H9 (cell line): ENCODE data around the gene ASTN2. TPM values are rescaled to one million over a fixed set of nuclear protein-coding genes. Genes with fewer than 3 reads are reported as not detected.
A peak's percentile ranks its signal among the peaks of the same experiment; 100 is the strongest.

ENCODE experiments used
- DNase-seq: peaks from one replicate; pipeline ENCODE4 v3.0.0-alpha.2; 2017
- H2AFZ ChIP-seq: one replicate; pipeline ENCODE4 v1.6.1; 2013; ENCODE audit warnings: mild to moderate bottlenecking, low read length, control low read depth, moderate library complexity
- H2AK5ac ChIP-seq: 2 replicates; pipeline ENCODE4 v1.6.1; 2013; ENCODE audit warnings: low read length, control low read depth, mixed read lengths; ENCODE audit not compliant: insufficient read length
- H2BK120ac ChIP-seq: one replicate; pipeline ENCODE4 v1.6.1; 2013; ENCODE audit warnings: low read depth, mild to moderate bottlenecking, low read length, control low read depth, inconsistent platforms; ENCODE audit not compliant: poor library complexity, severe bottlenecking
- H2BK12ac ChIP-seq: 2 replicates; pipeline ENCODE4 v1.6.1; 2013; ENCODE audit warnings: low read length, control low read depth, mixed read lengths, low read depth; ENCODE audit not compliant: insufficient read length
- H2BK15ac ChIP-seq: 2 replicates; pipeline ENCODE4 v1.6.1; 2013; ENCODE audit warnings: low read depth, low read length, control low read depth
- H2BK20ac ChIP-seq: one replicate; pipeline ENCODE4 v1.6.1; 2013; ENCODE audit warnings: low read depth, mild to moderate bottlenecking, low read length, control low read depth, inconsistent platforms; ENCODE audit not compliant: poor library complexity, severe bottlenecking
- H2BK5ac ChIP-seq: 2 replicates; pipeline ENCODE4 v1.6.1; 2013; ENCODE audit warnings: low read length, control low read depth, mixed read lengths; ENCODE audit not compliant: insufficient read length
- H3K14ac ChIP-seq: 2 replicates; pipeline ENCODE4 v1.6.1; 2013; ENCODE audit warnings: low read length, control low read depth; ENCODE audit not compliant: insufficient read depth
- H3K18ac ChIP-seq: 2 replicates; pipeline ENCODE4 v1.6.1; 2013; ENCODE audit warnings: low read depth, mild to moderate bottlenecking, mixed read lengths, low read length, control low read depth; ENCODE audit not compliant: insufficient read length
- H3K23ac ChIP-seq: 2 replicates; pipeline ENCODE4 v1.6.1; 2013; ENCODE audit warnings: low read length, control low read depth, mixed read lengths, low read depth; ENCODE audit not compliant: insufficient read length
- H3K23me2 ChIP-seq: 2 replicates; pipeline ENCODE4 v1.6.1; 2013; ENCODE audit warnings: low read depth, mild to moderate bottlenecking, mixed read lengths, low read length, control low read depth; ENCODE audit not compliant: insufficient read length, poor library complexity, severe bottlenecking
- H3K27ac ChIP-seq: 2 replicates; pipeline ENCODE4 v1.5.1; 2013; ENCODE audit warnings: low read length, control low read depth, mixed read lengths, low read depth; ENCODE audit not compliant: insufficient read length
- H3K27me3 ChIP-seq: 2 replicates; pipeline ENCODE4 v1.6.1; 2013; ENCODE audit warnings: low read length, control low read depth, inconsistent platforms; ENCODE audit not compliant: insufficient read depth
- H3K4ac ChIP-seq: 2 replicates; pipeline ENCODE4 v1.6.1; 2013; ENCODE audit warnings: low read depth, mild to moderate bottlenecking, control low read depth, inconsistent platforms, low read length, moderate library complexity
- H3K4me1 ChIP-seq: 2 replicates; pipeline ENCODE4 v1.6.1; 2013; ENCODE audit warnings: low read length, control low read depth, inconsistent platforms; ENCODE audit not compliant: insufficient read depth
- H3K4me2 ChIP-seq: 2 replicates; pipeline ENCODE4 v1.6.1; 2013; ENCODE audit warnings: low read length, control low read depth, mixed read lengths; ENCODE audit not compliant: insufficient read length, insufficient read depth
- H3K56ac ChIP-seq: 2 replicates; pipeline ENCODE4 v1.6.1; 2013; ENCODE audit warnings: low read depth, mild to moderate bottlenecking, mixed read lengths, low read length, control low read depth; ENCODE audit not compliant: insufficient read length
- H3K79me1 ChIP-seq: 2 replicates; pipeline ENCODE4 v1.6.1; 2013; ENCODE audit warnings: low read depth, mild to moderate bottlenecking, moderate library complexity, low read length, control low read depth, inconsistent platforms; ENCODE audit not compliant: insufficient read depth, poor library complexity, severe bottlenecking
- H3K79me2 ChIP-seq: 2 replicates; pipeline ENCODE4 v1.6.1; 2013; ENCODE audit warnings: low read length, control low read depth, inconsistent platforms; ENCODE audit not compliant: insufficient read depth
- H3K9ac ChIP-seq: 2 replicates; pipeline ENCODE4 v1.6.1; 2013; ENCODE audit warnings: low read length, control low read depth, mixed read lengths; ENCODE audit not compliant: insufficient read length; ENCODE audit errors: extremely low read depth
- H3K9me3 ChIP-seq: one replicate; pipeline ENCODE4 v1.6.1; 2013; ENCODE audit warnings: low read depth, low read length, inconsistent platforms; ENCODE audit not compliant: control insufficient read depth
- H3T11ph ChIP-seq: one replicate; pipeline ENCODE4 v1.6.1; 2013; ENCODE audit warnings: mild to moderate bottlenecking, low read length, control low read depth, inconsistent platforms
- H4K20me1 ChIP-seq: one replicate; pipeline ENCODE4 v1.6.1; 2013; ENCODE audit not compliant: control insufficient read depth, insufficient read length, insufficient read depth
- H4K5ac ChIP-seq: 2 replicates; pipeline ENCODE4 v1.6.1; 2013; ENCODE audit warnings: low read depth, mild to moderate bottlenecking, mixed read lengths, low read length, control low read depth; ENCODE audit not compliant: insufficient read length
- H4K8ac ChIP-seq: replicated peaks from 2 replicates; pipeline ENCODE4 v1.6.1; 2013; ENCODE audit warnings: low read length, control low read depth, mixed read lengths, low read depth; ENCODE audit not compliant: insufficient read length
- H4K91ac ChIP-seq: 2 replicates; pipeline ENCODE4 v1.6.1; 2013; ENCODE audit warnings: low read depth, mild to moderate bottlenecking, moderate library complexity, mixed read lengths, low read length, control low read depth; ENCODE audit not compliant: insufficient read length
- H3K27ac Mint-ChIP-seq, 3 experiments: 2 replicates in 2 of 3; 3 replicates in 1 of 3; pipeline ENCODE4 v1.8.0; 2020 to 2021; ENCODE audit warnings: mixed read lengths in 3 of 3, mild to moderate bottlenecking in 1 of 3, moderate library complexity in 1 of 3
- H3K27me3 Mint-ChIP-seq: 2 replicates; pipeline ENCODE4 v1.8.0; 2021; ENCODE audit warnings: low read depth, mild to moderate bottlenecking, moderate library complexity, mixed read lengths
- H3K36me3 Mint-ChIP-seq, 3 experiments: 2 replicates in 2 of 3; 3 replicates in 1 of 3; pipeline ENCODE4 v1.8.0; 2020 to 2021; ENCODE audit warnings: low read depth in 3 of 3, mixed read lengths in 3 of 3; ENCODE audit not compliant: insufficient read depth in 1 of 3
- H3K4me1 Mint-ChIP-seq, 2 experiments: 2 replicates each; pipeline ENCODE4 v1.8.0; 2020; ENCODE audit warnings: mixed read lengths in 2 of 2
- H3K4me3 Mint-ChIP-seq, 2 experiments: 2 replicates in 1 of 2; 3 replicates in 1 of 2; pipeline ENCODE4 v1.8.0; 2020 to 2021; ENCODE audit warnings: mild to moderate bottlenecking in 2 of 2, mixed read lengths in 2 of 2, moderate library complexity in 1 of 2
- H3K9me3 Mint-ChIP-seq, 2 experiments: 2 replicates in 1 of 2; 3 replicates in 1 of 2; pipeline ENCODE4 v1.8.0; 2020; ENCODE audit warnings: mild to moderate bottlenecking in 2 of 2, mixed read lengths in 2 of 2, moderate library complexity in 1 of 2
- CTCF ChIP-seq: fragments of 200-600 bp; sonication (generic); conservative IDR thresholded peaks from 3 replicates; pipeline ENCODE4 v1.8.0; 2021; ENCODE audit warnings: antibody characterized with exemption, mild to moderate bottlenecking
- whole genome bisulfite sequencing: extraction: QIAGEN DNeasy Blood & Tissue Kit; methylation state at CpG from one replicate; pipeline ENCODE4 v1.1.7; 2013; ENCODE audit warnings: missing lambda C conversion rate, low lambda C conversion rate, mixed read lengths; ENCODE audit not compliant: insufficient read length; ENCODE audit errors: extremely low coverage; 5-methylcytosine and 5-hydroxymethylcytosine counted together
- total RNA-seq: library from RNA; stranded (reverse); gene quantifications from 2 replicates; pipeline ENCODE4 v1.2.1, GENCODE V29; 2021

Gene ASTN2
- total RNA-seq, 1 experiment from 2014 or later: 9.7 TPM

- Histone ChIP-seq H4K20me1 (no peaks in the 10 kb centered on the region), H3K14ac (0 out of 2 replicates have a peak overlapping the region, but pooled peaks have one; percentile 68), H3K79me2 (no peaks in the 10 kb centered on the region), H2BK20ac (no peak overlapping the region), H2AK5ac (no peak overlapping the region), H2BK120ac (no peak overlapping the region), H4K91ac (no peak overlapping the region), H2BK5ac (no peak overlapping the region), H3K4me1 (no peaks in the 10 kb centered on the region), H3K27me3 (no peaks in the 10 kb centered on the region), H3T11ph (no peak overlapping the region), H2BK15ac (no peak overlapping the region), H3K9ac (no peak overlapping the region), H2AFZ (no peak overlapping the region), H2BK12ac (no peak overlapping the region), H4K5ac (no peak overlapping the region), H3K23ac (no peak overlapping the region), H3K27ac (no peak overlapping the region), H3K4me2 (no peak overlapping the region), H3K18ac (no peak overlapping the region), H3K56ac (no peak overlapping the region), H3K23me2 (no peaks in the 10 kb centered on the region), H3K4ac (no peak overlapping the region), H4K8ac (no peak overlapping the region), H3K9me3 (no peaks in the 10 kb centered on the region), H3K79me1 (no peaks in the 10 kb centered on the region)
- no peak for TF ChIP-seq CTCF
- DNase-seq: no peak
- H3K4me3 Mint-ChIP-seq: no peak overlapping the region
- no peaks in the 10 kb centered on the region for H3K27me3 Mint-ChIP-seq
- no peaks in the 10 kb centered on the region; a peak in 1 of 5 replicates for H3K9me3 Mint-ChIP-seq
- H3K27ac Mint-ChIP-seq: no peak overlapping the region; a peak in 2 of 7 replicates
- no peaks in the 10 kb centered on the region for H3K36me3 Mint-ChIP-seq
- peaks cover 9 to 10% of the 10 kb centered on the region in 2 experiments for H3K4me1 Mint-ChIP-seq
- WGBS: no CpG with 5 or more reads among the region's 10 CpGs
Measured at GRCh38 chr9:116605904-116606341, 808.9 kb downstream of the ASTN2 start.
